Kidney (tissue), 14 donors: ENCODE measurements around the gene ATG4B. TPM values are rescaled to one million over a fixed set of nuclear protein-coding genes. Genes with fewer than 3 reads are reported as not detected.

Experiments
- DNase-seq, 5 donors: peaks; one replicate each; pipeline ENCODE4 v3.0.0-alpha.2; 2013 to 2020
- FAIRE-seq: peaks from 2 replicates; lab custom pipeline; 2012; peaks lifted over from hg19 to GRCh38; lab: Jason Lieb, UNC
- H3K27ac ChIP-seq, 2 donors: one replicate each; pipeline ENCODE4 v1.7.0; 2013; ENCODE audit warnings: low read depth in 2 of 2, low read length in 2 of 2, inconsistent platforms in 1 of 2
- H3K27me3 ChIP-seq: one replicate; pipeline ENCODE4 v1.7.1; 2013; ENCODE audit warnings: low read length, inconsistent platforms; ENCODE audit not compliant: control insufficient read depth, insufficient read depth
- H3K36me3 ChIP-seq, 3 donors: one replicate each; pipeline versions ENCODE4 v1.7.0 to v1.7.1; 2013; ENCODE audit warnings: low read length in 3 of 3, control low read depth in 1 of 3, inconsistent platforms in 1 of 3; ENCODE audit not compliant: insufficient read depth in 3 of 3, control insufficient read depth in 2 of 3
- H3K4me1 ChIP-seq, 3 donors: one replicate each; pipeline versions ENCODE4 v1.7.0 to v1.7.1; 2013; ENCODE audit warnings: low read length in 3 of 3, inconsistent platforms in 1 of 3, low read depth in 1 of 3; ENCODE audit not compliant: control insufficient read depth in 2 of 3, insufficient read depth in 2 of 3
- H3K4me3 ChIP-seq, 3 donors: one replicate each; pipeline versions ENCODE4 v1.7.0 to v1.8.1; 2013; ENCODE audit warnings: low read length in 3 of 3, control low read depth in 1 of 3, inconsistent platforms in 1 of 3
- H3K9ac ChIP-seq, 3 donors: one replicate each; pipeline versions ENCODE4 v1.7.0 to v1.7.1; 2013; ENCODE audit warnings: low read length in 3 of 3, control low read depth in 1 of 3, inconsistent platforms in 1 of 3
- H3K9me3 ChIP-seq, 3 donors: one replicate each; pipeline versions ENCODE4 v1.7.0 to v1.7.1; 2013; ENCODE audit warnings: low read length in 3 of 3, control low read depth in 1 of 3, inconsistent platforms in 1 of 3; ENCODE audit not compliant: control insufficient read depth in 2 of 3, insufficient read depth in 1 of 3
- CTCF ChIP-seq: IDR thresholded peaks from 3 replicates; pipeline ENCODE4 v1.5.1; 2012; ENCODE audit warnings: mild to moderate bottlenecking, moderate library complexity, borderline replicate concordance; ENCODE audit not compliant: insufficient read depth; ENCODE audit errors: extremely low read depth
- intact Hi-C: fragments of 100-400 bp; cut with DNase I; formaldehyde crosslinking; loops from one replicate; pipeline ENCODE4 v1.11.1; 2022
- polyA plus RNA-seq: library from polyadenylated mRNA; stranded (reverse); fragments of 350-450 nt; fragmentation: Illumina TruSeq; extraction: RNeasy Lipid Tissue Mini Kit (QIAGEN cat#74804); gene quantifications from one replicate; pipeline ENCODE4 v1.2.3, GENCODE V29; 2014; ENCODE audit warnings: low read depth, low replicate concordance; ENCODE audit not compliant: insufficient read depth
- total RNA-seq: library from RNA; stranded (reverse); fragmentation: NEBNext Ultra II Directional; extraction: Animal tissue kit (Norgen Biotek cat#: 25700); gene quantifications from one replicate; pipeline ENCODE4 v1.2.1, GENCODE V29; 2021
- donor health status: control.
- donor health status: control.
- donor health status: control.
- donor health status: control.
- donor health status: control.
- donor health status: DM: yes; HTN: yes; CAD: no.
- donor health status: Normal renal cell carcinoma (clear cell type).

ATG4B gene
- total and polyA plus RNA-seq, 2 donors from 2014 or later, result 56.6 to 81.0 TPM

DNA sequence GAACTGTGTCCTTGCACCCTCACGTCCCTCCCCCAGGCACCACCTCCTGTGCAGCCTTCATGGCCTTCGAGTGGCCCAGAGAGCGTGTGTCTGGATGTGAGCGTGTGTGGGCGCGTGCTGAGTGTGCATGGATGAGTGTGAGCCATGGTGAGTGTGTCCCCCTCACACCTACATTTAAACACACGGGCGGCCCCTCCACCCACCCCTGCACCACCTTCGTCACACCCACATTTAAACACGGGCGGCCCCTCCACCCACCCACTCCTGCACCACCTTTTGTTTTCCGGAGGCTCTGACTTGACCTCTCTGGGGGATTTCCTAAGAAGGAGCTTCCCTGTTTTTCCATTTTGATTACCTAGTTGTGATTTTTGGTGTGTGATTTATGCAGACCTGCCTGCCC, 31.3 kb downstream of the ATG4B start:
- no peak for FAIRE-seq
- intact Hi-C loops, result no loop called here
- no peak for TF ChIP-seq CTCF

DNA sequence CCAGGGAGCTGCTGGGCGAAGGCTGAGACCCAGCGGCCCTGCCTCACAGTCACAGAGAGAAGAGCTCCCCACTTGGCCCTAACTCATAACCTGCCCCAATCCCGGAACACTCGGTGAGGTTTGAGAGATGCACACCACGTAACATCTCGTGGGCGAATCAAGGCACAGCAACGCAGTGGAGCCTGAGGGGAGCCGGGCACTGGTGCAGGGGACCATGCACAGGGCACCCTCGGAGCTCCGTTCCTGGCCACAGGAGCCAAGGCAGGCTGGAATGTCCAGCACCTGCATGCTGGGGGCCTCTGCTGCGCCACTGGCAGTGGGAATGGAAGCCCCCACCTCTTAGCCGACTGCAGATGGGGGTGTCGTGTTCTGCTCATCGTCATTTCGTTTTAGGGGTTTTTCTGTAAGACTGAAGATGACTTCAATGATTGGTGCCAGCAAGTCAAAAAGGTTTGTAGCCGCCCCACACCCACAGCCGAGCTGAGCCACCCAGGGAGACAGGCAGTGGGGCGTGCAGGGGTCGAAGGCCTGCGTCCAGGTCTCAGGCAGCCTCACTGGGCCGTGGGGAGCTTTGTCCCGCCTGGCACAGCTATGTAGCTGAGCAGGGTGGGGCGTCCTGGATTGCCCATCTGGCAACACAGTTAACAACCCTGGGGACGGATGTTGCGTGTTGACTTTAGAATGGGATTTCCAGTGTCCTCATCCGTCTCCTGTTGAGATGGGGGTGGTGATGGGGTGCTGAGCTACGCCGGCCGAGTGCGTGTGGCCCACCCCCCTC, 33.0 kb downstream of the ATG4B start:
- peaks cover 0 to 27% (median 18%) of the 10 kb centered on the region in 3 donors for H3K36me3 ChIP-seq
- TF ChIP-seq CTCF, result no peak

More for the DNA sequence above, 31.3 kb downstream of the ATG4B start:
- Histone ChIP-seq H3K9ac (no peak overlapping the region), H3K27me3 (no peaks in the 10 kb centered on the region), H3K36me3 (peaks cover 0 to 27% (median 18%) of the 10 kb centered on the region in 3 donors), H3K4me3 (no peak overlapping the region), H3K27ac (no peak overlapping the region), H3K4me1 (no peaks in the 10 kb centered on the region), H3K9me3 (no peaks in the 10 kb centered on the region)
- no peak for DNase-seq

DNA sequence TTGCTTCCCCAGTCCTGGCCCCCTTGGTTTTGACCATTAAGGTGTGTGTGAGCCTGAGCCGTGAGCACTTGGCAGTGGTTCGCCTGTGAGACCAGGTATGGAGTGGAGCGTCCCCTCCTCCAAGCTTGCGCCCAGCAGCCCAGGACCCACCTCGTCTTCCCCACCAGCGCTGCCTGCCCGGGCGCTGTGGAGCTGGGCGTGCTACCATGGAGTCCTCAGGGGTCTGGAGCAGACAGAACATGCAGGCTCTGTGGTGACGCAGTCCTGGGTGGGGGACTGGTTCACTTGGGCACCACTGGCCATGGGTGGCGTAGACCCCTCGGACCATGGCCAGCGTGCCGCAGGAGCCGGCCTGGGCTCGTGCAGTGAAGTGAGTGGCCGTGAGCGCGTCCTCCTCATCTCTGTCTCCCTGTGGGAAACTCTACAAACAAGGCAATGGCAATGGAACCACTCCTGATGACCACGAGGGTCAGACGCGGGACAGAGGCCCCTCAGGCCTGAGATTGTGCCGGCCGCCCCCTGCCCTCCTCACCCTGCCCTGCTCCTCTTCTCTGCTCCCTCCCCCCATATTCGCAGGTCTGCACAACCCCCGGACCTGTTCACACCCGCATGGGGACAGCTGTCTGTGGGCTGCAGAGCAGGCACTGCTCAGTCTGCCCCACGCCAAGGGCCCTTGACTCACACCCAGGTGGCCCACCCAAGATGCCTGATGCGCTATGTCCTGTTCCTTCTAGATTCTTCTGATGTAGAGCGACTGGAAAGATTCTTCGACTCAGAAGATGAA, 34.2 kb downstream of the ATG4B start:
- Histone ChIP-seq H3K9me3 (no peaks in the 10 kb centered on the region), H3K4me3 (no peak overlapping the region), H3K27ac (no peak overlapping the region), H3K36me3 (peaks cover 0 to 25% (median 15%) of the 10 kb centered on the region in 3 donors), H3K4me1 (no peaks in the 10 kb centered on the region), H3K27me3 (no peaks in the 10 kb centered on the region), H3K9ac (no peak overlapping the region)
- no peak for TF ChIP-seq CTCF
- FAIRE-seq (no peak), DNase-seq (peak in 1 of 5 donors; percentile 60)
- intact Hi-C loops, result no loop called here

More for the DNA sequence above, 33.0 kb downstream of the ATG4B start:
- intact Hi-C loops, result no loop called here
- no peaks in the 10 kb centered on the region for H3K4me1 ChIP-seq
- FAIRE-seq, result no peak
- no peak overlapping the region for H3K27ac ChIP-seq
- no peaks in the 10 kb centered on the region for H3K9me3 ChIP-seq
- no peak overlapping the region for H3K4me3 ChIP-seq
- DNase-seq, result peak in 1 of 5 donors; percentile 54
- no peak overlapping the region for H3K9ac ChIP-seq
- no peaks in the 10 kb centered on the region for H3K27me3 ChIP-seq
